GM12872 (cell line): ENCODE results near the gene ACSL1.

Source experiments
- CTCF ChIP-seq: IDR thresholded peaks from 3 replicates; pipeline ENCODE4 v1.5.1; 2011; ENCODE audit warnings: low read depth, mild to moderate bottlenecking, low read length, moderate library complexity; ENCODE audit not compliant: insufficient read depth

Gene ACSL1

GRCh38 chr4:184860018-184860779 lies 34.4 kb upstream of the ACSL1 start:
- TF ChIP-seq CTCF, result no peak

- no peak for TF ChIP-seq CTCF
These were observed 31.8 kb upstream of the ACSL1 start for GRCh38 chr4:184857441-184858121.

- TF ChIP-seq CTCF, result no peak
These were observed 30.5 kb upstream of the ACSL1 start for GRCh38 chr4:184856277-184856609.

- TF ChIP-seq CTCF, result no peak
These were observed 28.9 kb upstream of the ACSL1 start for GRCh38 chr4:184854673-184855072.

GRCh38 chr4:184853436-184853835 lies 27.7 kb upstream of the ACSL1 start:
- TF ChIP-seq CTCF, result no peak

GRCh38 chr4:184851886-184852285 lies 26.1 kb upstream of the ACSL1 start:
- no peak for TF ChIP-seq CTCF

GRCh38 chr4:184851200-184851541 lies 25.4 kb upstream of the ACSL1 start:
- TF ChIP-seq CTCF, result no peak
